B cell (primary cell): ENCODE data around the gene HJURP.

Source experiments
- CTCF ChIP-seq: fragments of 200-600 bp; IDR thresholded peaks from one replicate; pipeline ENCODE4 v1.8.0; 2022; ENCODE audit warnings: antibody characterized with exemption, mild to moderate bottlenecking
- EZH2 ChIP-seq: IDR thresholded peaks from 2 replicates; pipeline ENCODE4 v1.6.1; 2012; ENCODE audit warnings: borderline replicate concordance, low read depth, mild to moderate bottlenecking, moderate library complexity, low read length; ENCODE audit not compliant: insufficient read depth, poor library complexity, severe bottlenecking

GRCh38 chr2:233892793-233893192, 38.5 kb upstream of the HJURP start:
- TF ChIP-seq CTCF (no peak), EZH2 (no peak)
